Adrenal gland (tissue), 5 donors: ENCODE results near the gene CCDC81.
"Not testable (repeated sequence)": the region's sequence is repeated elsewhere in the genome, so short reads cannot be mapped to it uniquely, and the experiment has no call there.

Source experiments
- CTCF ChIP-seq, 6 experiments: fragments of 450-650 bp in 4 of 6; fragments of 200-600 bp in 2 of 6; sonication (generic) in 1 of 6; IDR thresholded peaks; 1 replicate in 5 of 6; 2 replicates in 1 of 6; pipeline versions ENCODE4 v1.5.1 to v1.8.0; 2016 to 2021; ENCODE audit warnings: antibody characterized with exemption in 6 of 6, mild to moderate bottlenecking in 2 of 6, moderate library complexity in 1 of 6
- POLR2A ChIP-seq, 2 donors: fragments of 450-650 bp; IDR thresholded peaks; one replicate each; pipeline ENCODE4 v1.6.1; 2017; ENCODE audit warnings: antibody characterized with exemption in 2 of 2, mild to moderate bottlenecking in 2 of 2, moderate library complexity in 1 of 2
- donor health status: DM: no; HTN: no; CAD: no.

GRCh38 chr11:86416951-86417350, 42.3 kb downstream of the CCDC81 start:
- not testable (repeated sequence) for TF ChIP-seq CTCF, POLR2A (IDR thresholded peaks at IDR 0.05)
